ENCODE results near the gene PTPRG. TPM values are rescaled to one million over a fixed set of nuclear protein-coding genes. Genes with fewer than 3 reads are reported as not detected.
A peak's percentile ranks its signal among the peaks of the same experiment; 100 is the strongest.

Gene PTPRG
- total RNA-seq, 1 donor from 2014 or later = 11.1 TPM

- TF ChIP-seq CTCF (IDR thresholded peaks at IDR 0.05; ENCODE audit: insufficient read depth, low read length, severe bottlenecking) = no peak
- FAIRE-seq = no peak
- DNase-seq (ENCODE audit: low read depth) = no peak
- Histone ChIP-seq H3K4me3 (ENCODE audit: low read depth, low read length) (no peak overlapping the region), H3K36me3 (ENCODE audit: control insufficient read depth, insufficient read depth, low read length) (no peaks in the 10 kb centered on the region), H3K27me3 (ENCODE audit: control insufficient read depth, insufficient read depth, low read length) (no peaks in the 10 kb centered on the region)
Measured at GRCh38 chr3:62192891-62193290, 631.5 kb downstream of the PTPRG start.

GRCh38 chr3:62193586-62194345 is 632.4 kb downstream of the PTPRG start:
- Histone ChIP-seq H3K36me3 (ENCODE audit: control insufficient read depth, insufficient read depth, low read length) (no peaks in the 10 kb centered on the region), H3K27me3 (ENCODE audit: control insufficient read depth, insufficient read depth, low read length) (no peaks in the 10 kb centered on the region), H3K4me3 (ENCODE audit: low read depth, low read length) (no peak overlapping the region)
- DNase-seq (ENCODE audit: low read depth) (no peak), FAIRE-seq (no peak)
- no peak for TF ChIP-seq CTCF (IDR thresholded peaks at IDR 0.05; ENCODE audit: insufficient read depth, low read length, severe bottlenecking)

- H3K4me3 ChIP-seq (ENCODE audit: low read depth, low read length) = no peak overlapping the region
- FAIRE-seq (no peak), DNase-seq (ENCODE audit: low read depth) (no peak)
- no peaks in the 10 kb centered on the region for H3K27me3 ChIP-seq (ENCODE audit: control insufficient read depth, insufficient read depth, low read length)
- no peaks in the 10 kb centered on the region for H3K36me3 ChIP-seq (ENCODE audit: control insufficient read depth, insufficient read depth, low read length)
- TF ChIP-seq CTCF (IDR thresholded peaks at IDR 0.05; ENCODE audit: insufficient read depth, low read length, severe bottlenecking) = no peak
Measured at GRCh38 chr3:62197350-62198012, 636.1 kb downstream of the PTPRG start.

- no peak for DNase-seq (ENCODE audit: low read depth)
Measured at GRCh38 chr3:62199126-62199525, 637.8 kb downstream of the PTPRG start.

GRCh38 chr3:62201438-62202035 is 640.2 kb downstream of the PTPRG start:
- TF ChIP-seq CTCF (IDR thresholded peaks at IDR 0.05; ENCODE audit: insufficient read depth, low read length, severe bottlenecking) = peak; percentile 32
- DNase-seq (ENCODE audit: low read depth) (peak; percentile 44), FAIRE-seq (no peak)
- no peaks in the 10 kb centered on the region for H3K36me3 ChIP-seq (ENCODE audit: control insufficient read depth, insufficient read depth, low read length)
- no peaks in the 10 kb centered on the region for H3K27me3 ChIP-seq (ENCODE audit: control insufficient read depth, insufficient read depth, low read length)
- H3K4me3 ChIP-seq (ENCODE audit: low read depth, low read length) = no peak overlapping the region

More at GRCh38 chr3:62199126-62199525, 637.8 kb downstream of the PTPRG start:
- Histone ChIP-seq H3K4me3 (ENCODE audit: low read depth, low read length) (no peak overlapping the region), H3K27me3 (ENCODE audit: control insufficient read depth, insufficient read depth, low read length) (no peaks in the 10 kb centered on the region), H3K36me3 (ENCODE audit: control insufficient read depth, insufficient read depth, low read length) (no peaks in the 10 kb centered on the region)
- no peak for TF ChIP-seq CTCF (IDR thresholded peaks at IDR 0.05; ENCODE audit: insufficient read depth, low read length, severe bottlenecking)
- no peak for FAIRE-seq
